IPS-18c (cell line): ENCODE results near the gene RELL1.
"Not testable (repeated sequence)": the region's sequence is repeated elsewhere in the genome, so short reads cannot be mapped to it uniquely, and the experiment has no call there.

ENCODE experiments used
- H3K4me3 ChIP-seq: 2 replicates; pipeline ENCODE4 v1.7.0; 2013; ENCODE audit warnings: low read depth, mild to moderate bottlenecking, low read length, moderate library complexity; ENCODE audit not compliant: insufficient read depth
- H3K9me3 ChIP-seq: one replicate; pipeline ENCODE4 v1.6.1; 2013; ENCODE audit warnings: mild to moderate bottlenecking, low read length, moderate library complexity; ENCODE audit not compliant: control insufficient read depth, insufficient read depth

RELL1 gene

DNA sequence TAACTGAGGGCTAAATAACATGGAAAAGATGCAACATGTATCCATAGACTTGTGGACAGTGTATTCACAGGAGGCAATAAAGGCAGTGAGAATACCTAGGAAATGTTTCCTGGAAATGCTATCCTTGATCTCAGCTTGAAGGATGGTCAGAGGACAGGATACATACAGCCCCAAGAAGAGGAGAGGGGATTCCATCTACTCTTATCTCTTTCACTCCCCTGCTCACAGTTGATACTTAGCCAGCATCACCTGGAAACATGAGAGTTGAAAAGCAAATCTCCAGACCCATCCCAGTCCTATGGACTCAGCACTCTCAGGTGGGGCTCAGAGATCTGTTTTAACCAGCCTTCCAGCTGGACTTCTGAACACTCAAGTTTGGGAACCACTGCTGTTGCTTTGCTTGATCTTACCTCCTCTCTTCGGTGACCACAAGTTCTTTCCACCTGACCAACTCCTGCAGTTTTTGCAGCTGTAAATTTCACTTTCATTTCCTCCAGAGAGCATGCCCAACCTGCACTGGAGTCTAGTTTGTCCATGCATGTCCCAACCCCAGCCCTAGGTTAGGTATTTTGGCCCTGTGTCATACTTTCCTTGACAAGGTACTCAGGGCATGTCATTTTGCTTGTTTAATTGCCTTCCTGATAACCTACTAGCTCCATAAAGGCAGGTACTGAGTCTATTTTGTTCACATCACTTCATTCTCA, 10.4 kb downstream of the RELL1 start:
- H3K4me3 ChIP-seq, result no peak overlapping the region

DNA sequence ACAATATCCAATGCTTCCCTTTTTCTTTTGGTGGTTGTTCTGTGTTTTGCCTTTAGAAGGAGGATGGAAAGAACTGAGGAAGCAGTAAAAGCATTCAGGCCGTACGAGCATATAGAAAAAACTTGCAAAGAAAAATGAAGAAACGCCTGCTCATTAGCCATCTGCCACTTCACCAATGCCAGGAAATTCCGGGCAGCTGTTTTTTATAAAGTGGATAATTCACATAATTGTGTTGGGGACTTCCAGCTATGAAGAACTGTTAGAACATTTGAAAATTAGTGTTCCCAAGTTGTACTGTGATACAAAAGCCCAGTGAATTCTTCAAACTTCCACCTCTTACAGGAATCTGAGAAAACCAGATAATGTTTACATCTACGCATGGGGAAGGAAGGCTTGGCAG, 11.7 kb downstream of the RELL1 start:
- no peak overlapping the region for H3K4me3 ChIP-seq
- no peaks in the 10 kb centered on the region for H3K9me3 ChIP-seq

More for the DNA sequence above, 10.4 kb downstream of the RELL1 start:
- H3K9me3 ChIP-seq, result no peaks in the 10 kb centered on the region

GRCh38 chr4:37673538-37674192, 12.5 kb downstream of the RELL1 start:
- H3K4me3 ChIP-seq, result no peak overlapping the region
- H3K9me3 ChIP-seq, result no peaks in the 10 kb centered on the region

- H3K4me3 ChIP-seq, result no peak overlapping the region
- no peaks in the 10 kb centered on the region for H3K9me3 ChIP-seq
Measured at GRCh38 chr4:37671072-37671471, 15.1 kb downstream of the RELL1 start.

- H3K9me3 ChIP-seq, result no peaks in the 10 kb centered on the region
- H3K4me3 ChIP-seq, result no peak overlapping the region
Measured at GRCh38 chr4:37670249-37670648, 15.9 kb downstream of the RELL1 start.

GRCh38 chr4:37669124-37669523, 17.1 kb downstream of the RELL1 start:
- not testable (repeated sequence) for H3K4me3 ChIP-seq, H3K9me3 ChIP-seq

DNA sequence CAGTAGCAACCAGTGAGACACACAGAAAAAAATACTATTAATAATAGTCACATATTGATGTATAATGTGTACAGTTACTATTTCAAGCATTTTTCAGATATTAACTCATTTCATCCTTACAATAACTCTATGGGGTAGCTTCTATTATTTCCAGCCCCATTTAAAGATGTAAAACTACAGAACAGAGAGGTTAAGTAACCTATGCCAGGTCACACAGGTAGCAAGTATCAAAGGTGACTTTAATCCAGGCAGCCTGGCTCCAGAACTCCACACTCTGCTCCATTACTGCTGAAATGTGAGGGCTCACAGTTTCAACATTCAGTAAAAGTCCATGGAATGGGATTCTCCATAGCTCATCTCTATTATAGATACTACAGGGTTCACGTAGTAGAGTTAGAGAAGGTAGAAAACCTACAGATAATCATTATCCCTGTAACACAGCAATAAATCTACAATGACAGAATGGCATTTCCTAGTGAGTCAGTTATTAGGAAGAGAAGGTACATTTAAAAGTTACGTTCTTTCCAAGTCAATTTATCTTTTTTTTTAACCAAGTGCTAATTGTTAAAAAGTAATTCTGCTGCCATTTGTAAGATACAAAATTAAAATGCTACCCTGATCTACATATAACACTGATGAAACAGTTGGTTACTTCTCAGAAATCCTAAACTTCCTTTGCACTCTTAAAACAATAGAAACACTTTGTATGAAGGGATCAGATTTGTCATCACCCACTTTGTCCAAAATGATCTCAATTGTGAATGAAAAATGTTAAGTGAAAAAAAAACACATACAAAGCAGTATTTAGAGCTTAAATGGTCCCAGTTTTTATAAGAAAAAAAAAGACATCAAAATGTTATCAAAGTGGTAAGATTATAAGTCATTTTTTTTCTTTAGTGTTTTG, 18.7 kb downstream of the RELL1 start:
- no peaks in the 10 kb centered on the region for H3K9me3 ChIP-seq
- no peak overlapping the region for H3K4me3 ChIP-seq

DNA sequence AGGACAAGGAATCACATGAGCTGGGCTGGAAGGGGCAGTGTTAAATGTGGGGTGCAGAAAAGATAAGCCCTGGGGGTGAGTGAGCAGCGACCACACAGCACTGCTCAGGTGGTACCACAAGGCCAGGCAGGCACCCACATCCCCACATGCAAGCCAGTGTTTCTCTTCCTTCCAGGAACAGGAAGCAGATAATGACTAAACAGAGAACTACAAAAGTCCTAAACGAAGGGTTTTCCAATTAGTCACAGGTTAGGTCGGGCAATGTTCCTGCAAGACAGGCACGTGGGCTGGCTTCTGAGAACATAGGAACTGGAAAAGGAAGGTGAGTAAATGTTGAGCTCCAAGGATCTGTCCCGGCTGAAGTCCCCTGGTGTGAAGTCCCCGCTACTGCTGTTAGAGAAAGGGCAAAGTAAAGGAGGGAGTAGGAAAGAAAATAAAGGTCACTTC, 19.5 kb downstream of the RELL1 start:
- Histone ChIP-seq H3K9me3 (no peaks in the 10 kb centered on the region), H3K4me3 (no peak overlapping the region)

GRCh38 chr4:37665333-37666320, 20.5 kb downstream of the RELL1 start:
- Histone ChIP-seq H3K9me3 (no peaks in the 10 kb centered on the region), H3K4me3 (no peak overlapping the region)

GRCh38 chr4:37664696-37665095, 21.5 kb downstream of the RELL1 start:
- H3K9me3 ChIP-seq, result no peaks in the 10 kb centered on the region
- no peak overlapping the region for H3K4me3 ChIP-seq

DNA sequence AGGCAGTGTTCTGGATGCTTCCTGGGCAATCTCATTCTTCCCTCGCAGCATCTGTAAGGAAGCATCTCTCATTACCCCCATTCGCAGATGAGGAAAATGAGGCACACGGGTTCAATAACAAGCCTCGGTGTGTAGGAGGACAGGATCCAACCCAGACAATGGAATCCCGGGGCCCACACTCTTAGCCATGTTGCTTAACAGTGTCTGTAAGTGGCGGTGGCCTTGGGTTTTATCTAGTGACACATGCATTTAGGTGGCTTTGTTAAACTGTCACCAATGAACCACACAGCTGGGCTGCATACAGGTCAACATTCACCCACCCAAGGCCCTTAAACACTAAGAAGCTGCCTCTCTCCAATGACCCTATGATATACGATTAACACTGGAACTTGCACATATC, 22.6 kb downstream of the RELL1 start:
- Histone ChIP-seq H3K9me3 (no peaks in the 10 kb centered on the region), H3K4me3 (no peak overlapping the region)

DNA sequence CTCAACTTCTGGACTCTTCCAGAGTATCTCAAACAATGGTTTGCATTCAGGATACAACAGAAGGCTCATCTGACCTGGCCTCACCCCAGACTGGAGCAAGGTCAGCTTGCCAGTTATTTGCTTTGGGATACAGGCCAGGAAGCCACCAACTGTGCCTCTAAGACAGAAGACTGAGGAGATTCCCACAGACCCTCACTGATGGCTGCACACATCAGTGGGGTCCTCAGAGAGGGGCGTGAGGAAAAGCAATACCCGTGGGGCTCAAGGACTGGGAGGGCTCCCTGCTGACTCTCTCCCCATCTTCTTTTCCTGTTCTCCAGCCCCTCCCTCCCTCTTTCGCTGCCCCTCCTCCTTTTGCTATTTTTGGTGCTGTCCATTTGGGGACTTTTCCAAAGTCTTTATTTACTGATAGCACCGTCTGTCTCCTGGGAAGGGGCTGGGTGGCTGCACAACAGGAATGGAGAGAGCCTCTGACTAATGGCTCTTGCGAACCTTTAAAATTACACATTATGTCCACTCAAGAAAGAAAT, 23.2 kb downstream of the RELL1 start:
- Histone ChIP-seq H3K9me3 (no peaks in the 10 kb centered on the region), H3K4me3 (no peak overlapping the region)

DNA sequence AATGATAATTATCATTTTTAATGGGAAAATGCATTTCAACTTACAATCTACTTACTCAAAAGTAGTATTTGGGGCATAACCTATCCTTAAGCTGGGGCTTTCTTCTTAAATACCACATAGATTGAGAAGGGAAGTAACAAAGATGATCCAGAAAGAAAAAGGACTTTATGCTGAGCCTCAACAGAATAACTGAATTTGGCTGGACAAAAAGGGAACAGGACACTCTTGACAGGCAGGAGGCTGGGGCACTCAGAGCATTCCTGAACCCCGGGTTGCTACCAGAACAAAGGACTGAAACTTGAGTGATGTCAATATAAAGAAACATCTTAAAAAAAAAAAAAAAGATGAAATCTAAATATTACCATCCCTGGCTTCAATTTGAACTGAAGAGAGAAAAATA, 23.9 kb downstream of the RELL1 start:
- Histone ChIP-seq H3K4me3 (no peak overlapping the region), H3K9me3 (no peaks in the 10 kb centered on the region)

GRCh38 chr4:37661772-37662171, 24.4 kb downstream of the RELL1 start:
- no peaks in the 10 kb centered on the region for H3K9me3 ChIP-seq
- H3K4me3 ChIP-seq, result no peak overlapping the region

- Histone ChIP-seq H3K9me3 (no peaks in the 10 kb centered on the region), H3K4me3 (no peak overlapping the region)
Measured at GRCh38 chr4:37659696-37660095, 26.5 kb downstream of the RELL1 start.

DNA sequence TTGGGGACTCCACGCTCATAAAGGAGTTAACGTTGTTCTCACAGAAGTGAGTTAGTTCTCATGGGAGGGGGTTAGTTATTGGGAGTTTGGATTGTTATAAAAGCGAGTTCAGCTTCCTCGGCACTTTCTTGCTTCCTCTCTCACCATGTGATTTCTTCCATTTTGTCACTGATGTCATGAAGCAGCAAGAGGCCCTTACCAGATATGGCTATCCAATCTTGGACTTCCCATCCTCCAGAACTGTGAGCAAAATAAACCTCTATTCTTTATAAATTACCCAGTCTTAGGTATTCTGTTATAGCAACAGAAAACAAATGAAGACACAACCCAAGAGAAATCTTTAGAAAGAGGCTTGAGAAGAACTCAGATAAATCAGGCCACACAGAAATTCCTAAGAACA, 29.5 kb downstream of the RELL1 start:
- Histone ChIP-seq H3K4me3 (no peak overlapping the region), H3K9me3 (no peaks in the 10 kb centered on the region)

GRCh38 chr4:37653601-37654000, 32.6 kb downstream of the RELL1 start:
- Histone ChIP-seq H3K9me3 (no peaks in the 10 kb centered on the region), H3K4me3 (no peak overlapping the region)
